NCI-H2227 (cell line): Measurements from ENCODE around the gene CLBA1.
"Not testable (repeated sequence)": the region's sequence is repeated elsewhere in the genome, so short reads cannot be mapped to it uniquely, and the experiment has no call there.

ENCODE experiments used
- DNase-seq: peaks from one replicate; lab custom pipeline; 2025; ENCODE audit not compliant: unreplicated experiment; lab: John Stamatoyannopoulos, UW

Gene CLBA1

DNA sequence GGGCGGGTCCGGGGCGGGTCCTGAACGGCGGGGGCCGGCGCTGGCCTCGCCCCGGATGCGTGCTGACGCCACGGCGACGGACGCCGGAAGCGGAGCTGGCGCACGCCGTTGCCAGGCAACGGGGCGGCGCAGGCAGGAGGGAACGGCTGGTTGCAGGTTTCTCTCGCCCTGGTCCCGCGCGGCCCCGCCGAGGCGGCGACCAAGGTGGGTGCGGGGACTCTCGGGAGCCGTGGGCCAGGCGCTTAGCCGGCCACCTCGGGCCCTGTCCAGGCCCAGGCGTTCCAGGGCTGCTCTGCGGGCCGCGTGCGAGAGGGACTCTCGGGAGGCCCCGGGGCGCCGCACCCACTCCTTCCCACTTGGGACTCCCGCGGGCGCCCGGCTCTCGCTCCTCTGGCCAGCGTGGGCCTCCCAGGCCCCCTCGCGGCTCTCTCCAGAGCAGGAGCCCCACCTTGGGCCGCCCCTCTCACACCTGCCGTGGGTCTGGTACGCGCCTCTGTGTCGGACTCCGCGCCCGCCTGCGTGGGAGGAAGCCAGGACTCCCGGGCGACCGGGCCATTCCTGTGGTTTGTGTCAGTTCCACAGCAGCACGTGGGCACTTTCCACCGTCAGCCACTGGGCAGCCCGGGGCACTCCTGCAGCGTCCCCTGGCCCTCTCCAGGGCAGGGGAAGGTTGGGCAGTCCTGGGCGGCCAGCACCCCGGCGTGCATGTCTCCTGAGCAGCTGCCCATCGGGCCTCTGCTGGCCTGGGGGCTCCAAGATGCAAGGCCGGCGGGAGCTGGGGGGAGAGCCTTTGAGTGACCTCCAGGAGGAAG is at the start of gene CLBA1:
Gene CLBA1 (plus strand): TSS at position 114 of the 812 bp plus-strand sequence. CDS start 644 bp downstream, at position 758.
- DNase-seq: peak; percentile 95

DNA sequence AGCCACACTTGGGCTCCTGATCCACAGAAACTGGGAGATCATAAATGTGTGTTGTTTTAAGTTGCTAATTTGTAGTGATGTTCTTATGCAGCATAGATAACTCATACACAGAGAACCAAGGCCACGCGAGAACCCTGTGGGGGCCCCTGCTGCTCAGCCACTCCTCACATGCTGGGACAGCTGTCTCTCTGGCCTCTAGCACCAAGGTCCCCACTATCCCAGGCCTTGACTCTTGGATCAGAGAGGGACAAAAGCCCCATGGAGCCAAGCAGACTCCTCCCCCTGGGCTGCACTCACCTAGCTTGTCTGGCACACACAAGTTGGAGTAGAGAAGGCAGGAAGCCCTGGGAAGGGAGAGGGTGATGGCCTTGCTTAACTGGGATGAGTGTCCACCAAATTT is 49.6 kb upstream of the CLBA1 start:
- DNase-seq: no peak

DNA sequence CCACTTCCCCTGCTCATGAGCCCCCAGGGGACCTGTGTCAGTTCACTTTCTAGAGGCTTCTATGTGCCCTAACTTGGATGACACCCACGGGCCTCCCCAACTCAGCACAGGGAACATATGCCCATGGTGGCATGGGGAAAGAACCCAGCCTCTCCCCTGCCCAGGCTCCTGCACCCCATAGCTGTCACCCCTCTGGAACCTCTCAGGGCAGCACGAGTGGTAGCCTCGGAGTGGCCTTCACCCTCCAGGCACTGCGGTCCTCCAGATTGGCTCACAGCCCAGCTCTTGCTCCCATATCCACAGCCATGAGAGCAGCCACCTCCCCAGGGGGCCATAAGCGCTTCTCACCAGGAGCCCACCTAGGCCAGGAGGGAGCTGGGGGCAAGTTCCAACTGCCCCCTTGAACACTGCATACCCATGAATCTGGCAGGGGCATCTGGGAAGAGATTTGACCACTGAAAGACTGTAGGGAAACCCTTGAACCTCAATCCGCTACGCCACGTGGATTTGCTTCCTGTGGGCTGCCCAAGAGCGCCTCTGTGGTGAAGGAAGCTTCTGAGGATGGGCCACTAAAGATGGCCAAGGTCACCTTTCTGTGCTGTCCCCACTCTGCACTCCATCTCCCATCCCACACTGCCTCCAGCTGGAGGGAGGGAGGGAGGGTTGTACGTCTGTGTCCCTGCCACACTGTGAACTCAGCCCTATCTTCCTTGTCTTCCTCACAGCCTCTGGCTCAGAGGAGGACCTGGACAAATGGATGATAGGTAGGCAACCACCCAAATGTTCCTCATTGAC is 49.0 kb upstream of the CLBA1 start:
- DNase-seq: no peak

DNA sequence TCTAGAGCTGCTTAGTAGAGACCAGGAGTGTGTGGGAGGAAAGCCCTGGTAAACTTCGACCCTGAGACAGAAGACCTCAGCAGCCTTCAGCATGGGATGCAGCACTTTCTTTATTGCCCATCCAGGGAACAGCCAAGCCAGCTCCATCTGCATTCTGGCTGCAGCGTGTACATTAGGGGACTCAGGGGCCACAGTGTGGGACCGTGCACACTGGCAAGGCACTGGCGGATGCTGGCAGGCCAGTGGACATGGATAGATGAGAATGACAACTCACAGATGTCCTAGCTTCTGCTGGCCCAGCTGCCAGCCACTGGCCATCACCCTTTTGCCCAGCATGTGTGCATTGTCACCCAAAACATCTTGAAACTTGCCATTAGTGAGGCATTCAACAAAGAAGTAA is 48.4 kb upstream of the CLBA1 start:
- DNase-seq: no peak

DNA sequence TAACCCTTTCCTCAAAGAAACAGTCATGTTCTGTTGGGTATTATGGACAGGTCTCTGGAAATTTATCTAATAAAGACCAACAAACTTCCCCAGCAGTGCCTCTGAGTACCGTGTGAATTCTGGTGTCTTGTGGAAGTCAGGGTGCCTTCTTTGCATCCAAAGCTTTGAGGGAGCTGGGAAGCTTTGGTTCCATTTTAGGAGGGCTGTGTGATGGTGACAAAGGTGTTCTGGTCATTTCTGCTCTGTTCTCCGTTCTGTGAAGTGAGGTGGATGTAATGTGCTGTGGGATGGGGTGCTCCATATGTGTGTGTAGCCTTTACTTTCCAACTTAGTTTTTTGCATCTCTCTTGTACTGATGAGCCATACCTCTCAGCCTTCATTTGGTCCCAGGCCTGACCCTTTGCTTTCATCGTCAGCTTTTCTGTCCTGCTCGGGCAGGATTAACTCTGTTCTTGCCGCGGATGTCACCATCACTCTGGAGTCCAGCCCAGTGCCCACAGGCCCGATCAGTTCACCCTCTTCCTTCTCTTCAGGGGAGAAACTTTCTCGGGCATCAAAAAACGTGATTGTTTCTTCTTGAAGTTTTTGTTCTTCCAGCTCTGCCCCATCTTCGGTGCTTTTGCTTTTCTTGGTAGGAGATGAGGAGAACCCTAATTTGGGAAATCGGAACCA is 47.8 kb upstream of the CLBA1 start:
- no peak for DNase-seq

DNA sequence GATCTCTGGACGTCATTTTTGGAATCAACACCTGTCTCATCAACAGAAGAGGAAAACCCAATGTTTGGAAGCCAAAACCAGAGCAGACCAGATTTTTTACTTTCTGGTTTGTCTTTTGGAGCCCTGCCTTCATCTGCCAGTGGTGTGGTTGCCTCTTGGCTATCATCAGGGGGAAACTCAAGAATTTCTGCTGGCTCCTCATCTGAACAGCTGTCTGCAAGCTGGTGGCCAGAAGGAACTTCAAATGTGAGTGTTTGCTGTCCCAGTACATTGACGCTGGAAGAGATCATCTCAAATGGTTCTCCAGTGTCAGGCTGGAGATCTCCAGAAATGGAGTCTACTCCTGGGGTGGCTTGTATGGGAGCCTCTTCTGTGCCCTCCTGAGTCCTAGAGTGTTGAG is 47.2 kb upstream of the CLBA1 start:
- DNase-seq: no peak

DNA sequence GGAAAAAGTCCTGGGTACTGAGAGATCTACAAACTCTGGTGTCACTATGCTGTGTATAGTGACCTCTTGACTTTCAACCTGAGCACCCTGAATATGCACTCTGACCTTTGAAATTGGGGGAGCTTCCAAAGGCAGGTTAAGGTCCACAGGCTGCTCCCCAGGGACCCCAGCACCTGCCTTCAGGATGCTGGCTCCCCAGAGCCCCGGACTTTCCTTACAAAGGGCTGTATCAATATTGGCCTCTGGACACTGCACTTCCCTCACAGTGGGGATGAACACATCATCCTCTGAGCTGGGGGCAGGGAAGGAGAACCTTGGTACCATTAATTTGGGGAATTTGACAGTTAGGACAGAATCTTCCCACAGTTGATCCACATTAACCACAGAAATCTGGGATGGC is 46.6 kb upstream of the CLBA1 start:
- DNase-seq: no peak

DNA sequence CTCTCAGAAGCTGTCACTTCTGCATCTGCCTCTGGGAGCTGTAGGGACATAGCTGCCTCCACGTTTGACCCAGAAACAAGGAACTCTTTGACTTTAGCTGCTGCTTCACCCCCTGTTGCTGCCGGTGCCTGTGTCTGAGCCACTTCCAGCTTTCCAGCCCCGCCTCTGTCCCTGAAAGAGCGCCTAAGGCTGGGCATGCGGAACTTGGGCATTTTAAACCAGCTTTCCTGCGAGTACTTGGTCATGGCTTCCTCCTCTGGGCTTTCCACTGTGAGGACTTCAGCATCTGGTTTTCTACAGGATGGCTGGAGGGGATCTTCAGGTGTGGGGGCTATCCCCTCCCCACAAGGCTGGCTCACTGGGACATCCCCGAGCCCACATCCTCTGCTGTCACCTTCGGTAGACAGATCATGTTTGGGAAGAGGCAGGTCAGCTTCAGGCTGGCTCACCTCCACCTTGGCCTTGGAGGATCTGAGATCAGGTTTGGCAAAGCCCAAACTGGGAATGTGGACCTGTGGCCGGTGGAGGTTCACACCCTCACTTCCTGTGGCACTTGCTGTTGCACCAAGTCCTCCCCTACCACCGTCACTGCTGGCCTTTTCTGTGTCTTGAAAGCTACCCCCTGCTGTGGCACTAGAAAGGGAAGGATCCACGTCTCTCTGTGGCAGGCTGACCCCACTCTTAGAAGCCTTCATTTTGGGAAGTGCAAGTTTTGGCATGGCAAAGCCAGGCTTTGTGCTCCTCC is 45.8 kb upstream of the CLBA1 start:
- DNase-seq: no peak

DNA sequence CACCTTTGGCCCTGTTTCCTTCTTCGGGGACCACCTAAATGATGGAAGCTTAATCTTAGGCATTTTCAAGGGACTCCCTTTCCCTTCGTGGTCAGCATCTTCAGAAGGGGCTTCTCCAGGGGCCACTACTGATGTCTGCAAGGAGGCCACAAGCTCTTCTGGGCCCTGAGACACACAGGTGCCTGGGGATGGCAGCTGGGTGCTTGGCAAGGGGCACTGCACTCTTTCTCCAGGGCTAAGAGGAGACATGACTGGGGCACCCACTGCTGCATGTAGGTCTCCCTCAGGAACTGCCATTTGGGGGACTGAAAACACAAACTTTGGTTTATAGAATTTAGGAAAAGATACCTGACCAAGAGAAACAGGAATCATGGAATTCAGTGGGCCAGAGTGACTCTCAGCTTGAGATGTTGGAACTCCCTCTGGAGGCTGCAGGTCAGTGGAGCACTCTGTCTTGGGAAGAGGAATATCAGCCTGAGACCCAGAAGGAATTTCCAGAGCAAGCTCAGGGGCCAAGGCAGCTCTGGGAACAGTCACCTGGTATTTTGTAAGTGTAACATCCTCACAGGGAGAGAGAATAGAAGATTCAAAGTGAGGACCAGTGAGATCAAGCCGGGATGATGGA is 45.0 kb upstream of the CLBA1 start:
- DNase-seq: no peak

DNA sequence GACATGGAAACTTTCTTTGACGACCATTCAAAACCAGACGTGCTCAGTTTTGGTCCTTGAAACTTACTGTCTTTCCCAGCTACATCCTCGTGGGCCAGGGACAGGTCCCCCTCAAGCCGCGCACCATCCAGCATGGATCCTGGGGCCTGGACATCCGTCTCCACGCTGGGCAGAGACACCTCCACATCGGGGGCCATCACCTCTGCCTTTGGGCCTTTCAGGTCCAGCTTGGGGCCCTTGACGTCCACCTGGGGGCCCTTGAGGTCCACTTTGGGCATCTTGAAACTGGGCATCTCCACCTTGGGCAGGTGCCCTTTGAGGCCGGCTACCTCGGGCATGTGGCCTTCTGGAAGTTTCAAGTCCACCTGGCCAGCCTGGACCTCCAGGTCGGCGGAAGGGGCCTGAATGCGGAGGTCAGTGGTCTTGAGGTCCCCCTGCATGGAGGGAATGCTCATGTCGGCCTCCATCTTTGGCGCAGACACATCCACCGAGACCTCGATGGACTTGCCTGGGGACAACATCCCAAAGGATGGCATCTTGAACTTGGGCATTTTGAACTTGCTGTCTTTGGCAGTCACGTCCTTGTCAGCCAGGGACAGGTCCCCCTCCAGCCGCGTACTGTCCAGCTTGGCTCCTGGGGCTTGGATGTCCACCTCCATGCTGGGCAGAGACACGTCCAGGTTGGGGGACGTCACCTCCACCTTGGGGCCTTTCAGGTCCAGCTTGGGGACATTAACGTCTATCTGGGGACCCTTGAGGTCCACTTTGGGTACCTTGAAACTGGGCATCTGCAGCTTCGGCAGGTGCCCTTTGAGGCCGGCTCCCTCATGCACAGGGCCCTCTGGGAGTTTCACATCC is 43.9 kb upstream of the CLBA1 start:
- DNase-seq: no peak

DNA sequence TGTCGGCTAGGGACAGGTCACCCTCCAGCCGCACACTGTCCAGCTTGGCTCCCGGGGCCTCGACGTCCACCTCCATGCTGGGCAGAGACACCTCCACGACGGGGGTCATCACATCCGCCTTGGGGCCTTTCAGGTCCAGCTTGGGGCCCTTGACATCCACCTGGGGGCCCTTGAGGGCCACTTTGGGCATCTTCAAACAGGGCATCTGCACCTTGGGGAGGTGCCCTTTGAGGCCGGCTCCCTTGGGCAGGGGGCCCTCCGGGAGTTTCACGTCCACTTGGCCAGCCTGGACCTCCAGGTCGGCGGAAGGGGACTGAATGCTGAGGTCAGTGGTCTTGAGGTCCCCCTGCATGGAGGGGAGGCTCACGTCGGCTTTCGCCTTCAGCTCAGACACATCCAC is 43.0 kb upstream of the CLBA1 start:
- no peak for DNase-seq

DNA sequence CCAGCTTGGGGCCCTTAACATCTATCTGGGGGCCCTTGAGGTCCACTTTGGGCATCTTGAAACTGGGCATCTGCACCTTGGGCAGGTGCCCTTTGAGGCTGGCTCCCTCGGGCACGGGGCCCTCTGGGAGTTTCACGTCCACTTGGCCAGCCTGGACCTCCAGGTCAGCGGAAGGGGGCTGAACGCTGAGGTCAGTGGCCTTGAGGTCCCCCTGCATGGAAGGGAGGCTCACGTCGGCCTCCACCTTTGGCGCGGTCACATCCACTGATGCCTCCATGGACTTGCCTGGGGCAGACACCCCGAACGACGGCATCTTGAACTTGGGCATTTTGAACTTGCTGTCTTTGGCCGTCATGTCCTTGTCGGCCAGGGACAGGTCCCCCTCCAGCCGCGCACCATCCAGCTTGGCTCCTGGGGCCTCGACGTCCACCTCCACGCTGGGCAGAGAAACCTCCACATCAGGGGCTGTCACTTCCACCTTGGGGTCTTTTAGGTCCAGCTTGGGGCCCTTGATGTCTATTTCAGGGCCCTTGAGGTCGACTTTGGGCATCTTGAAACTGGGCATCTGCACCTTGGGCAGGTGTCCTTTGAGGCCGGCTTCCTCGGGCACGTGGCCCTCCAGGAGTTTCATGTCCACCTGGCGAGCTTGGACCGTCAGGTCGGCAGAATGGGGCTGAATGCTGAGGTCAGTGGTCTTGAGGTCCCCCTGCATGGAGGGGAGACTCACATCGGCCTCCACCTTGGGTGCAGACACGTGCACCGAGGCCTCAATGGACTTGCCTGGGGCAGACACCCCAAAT is 42.2 kb upstream of the CLBA1 start:
- DNase-seq: not testable (repeated sequence)

DNA sequence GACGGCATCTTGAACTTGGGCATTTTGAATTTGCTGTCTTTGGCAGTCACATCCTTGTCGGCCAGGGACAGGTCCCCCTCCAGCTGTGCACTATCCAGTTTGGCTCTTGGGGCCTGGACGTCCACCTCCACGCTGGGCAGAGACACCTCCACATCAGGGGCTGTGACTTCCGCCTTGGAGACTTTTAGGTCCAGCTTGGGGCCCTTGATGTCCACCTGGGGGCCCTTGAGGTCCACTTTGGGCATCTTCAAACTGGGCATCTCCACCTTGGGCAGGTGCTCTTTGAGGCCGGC is 41.6 kb upstream of the CLBA1 start:
- DNase-seq: not testable (repeated sequence)

DNA sequence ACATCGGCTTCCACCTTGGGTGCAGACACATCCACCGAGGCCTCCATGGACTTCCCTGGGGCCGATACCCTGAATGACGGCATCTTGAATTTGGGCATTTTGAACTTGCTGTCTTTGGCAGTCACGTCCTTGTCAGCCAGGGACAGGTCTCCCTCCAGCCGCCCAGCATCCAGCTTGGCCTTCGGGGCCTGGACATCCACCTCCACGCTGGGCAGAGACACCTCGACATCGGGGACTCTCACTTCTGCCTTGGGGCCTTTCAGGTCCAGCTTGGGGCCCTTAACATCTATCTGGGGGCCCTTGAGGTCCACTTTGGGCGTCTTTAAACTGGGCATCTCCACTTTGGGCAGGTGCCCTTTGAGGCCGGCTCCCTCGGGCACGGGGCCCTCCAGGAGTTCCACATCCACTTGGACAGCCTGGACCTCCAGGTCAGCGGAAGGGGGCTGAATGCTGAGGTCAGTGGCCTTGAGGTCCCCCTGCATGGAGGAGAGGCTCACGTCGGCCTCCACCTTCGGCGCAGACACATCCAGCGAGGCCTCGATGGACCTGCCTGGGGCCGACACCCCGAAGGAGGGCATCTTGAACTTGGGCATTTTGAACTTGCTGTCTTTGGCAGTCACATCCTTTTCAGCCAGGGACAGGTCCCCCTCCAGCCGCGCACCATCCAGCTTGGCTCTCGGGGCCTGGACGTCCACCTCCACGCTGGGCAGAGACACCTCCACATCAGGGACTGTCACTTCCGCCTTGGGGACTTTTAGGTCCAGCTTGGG is 41.0 kb upstream of the CLBA1 start:
- not testable (repeated sequence) for DNase-seq

DNA sequence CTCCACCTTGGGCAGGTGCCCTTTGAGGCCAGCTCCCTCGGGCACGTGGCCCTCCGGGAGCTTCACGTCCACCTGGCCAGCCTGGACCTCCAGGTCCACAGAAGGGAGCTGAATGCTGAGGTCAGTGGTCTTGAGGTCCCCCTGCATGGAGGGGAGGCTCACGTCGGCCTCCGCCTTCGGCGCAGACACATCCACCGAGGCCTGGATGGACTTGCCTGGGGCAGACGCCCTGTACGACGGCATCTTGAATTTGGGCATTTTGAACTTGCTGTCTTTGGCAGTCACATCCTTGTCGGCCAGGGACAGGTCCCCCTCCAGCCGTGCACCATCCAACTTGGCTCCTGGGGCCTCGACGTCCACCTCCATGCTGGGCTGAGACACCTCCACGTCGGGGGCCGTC is 40.3 kb upstream of the CLBA1 start:
- DNase-seq: not testable (repeated sequence)

DNA sequence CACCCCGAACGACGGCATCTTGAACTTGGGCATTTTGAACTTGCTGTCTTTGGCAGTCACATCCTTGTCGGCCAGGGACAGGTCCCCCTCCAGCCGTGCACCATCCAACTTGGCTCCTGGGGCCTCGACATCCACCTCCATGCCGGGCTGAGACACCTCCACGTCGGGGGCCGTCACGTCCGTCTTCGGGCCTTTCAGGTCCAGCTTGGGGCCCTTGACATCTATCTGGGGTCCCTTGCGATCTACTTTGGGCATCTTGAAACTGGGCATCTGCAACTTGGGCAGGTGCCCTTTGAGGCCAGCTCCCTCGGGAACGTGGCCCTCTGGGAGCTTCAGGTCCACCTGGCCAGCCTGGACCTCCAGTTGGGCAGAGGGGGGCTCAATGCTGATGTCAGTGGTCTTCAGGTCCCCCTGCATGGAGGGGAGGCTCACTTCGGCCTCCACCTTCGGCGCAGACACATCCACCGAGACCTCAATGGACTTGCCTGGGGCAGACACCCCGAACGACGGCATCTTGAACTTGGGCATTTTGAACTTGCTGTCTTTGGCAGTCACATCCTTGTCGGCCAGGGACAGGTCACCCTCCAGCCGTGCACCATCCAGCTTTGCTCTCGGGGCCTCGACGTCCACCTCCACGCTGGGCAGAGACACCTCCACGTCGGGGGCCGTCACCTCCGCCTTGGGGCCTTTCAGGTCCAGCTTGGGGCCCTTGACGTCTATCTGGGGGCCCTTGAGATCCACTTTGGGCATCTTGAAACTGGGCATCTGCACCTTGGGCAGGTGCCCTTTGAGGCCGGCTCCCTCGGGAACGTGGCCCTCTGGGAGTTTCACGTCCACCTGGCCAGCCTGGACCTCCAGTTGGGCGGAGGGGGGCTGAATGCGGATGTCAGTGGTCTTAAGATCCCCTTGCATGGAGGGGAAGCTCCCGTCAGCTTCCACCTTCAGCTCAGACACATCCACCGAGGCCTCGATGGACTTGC is 39.3 kb upstream of the CLBA1 start:
- DNase-seq: not testable (repeated sequence)

DNA sequence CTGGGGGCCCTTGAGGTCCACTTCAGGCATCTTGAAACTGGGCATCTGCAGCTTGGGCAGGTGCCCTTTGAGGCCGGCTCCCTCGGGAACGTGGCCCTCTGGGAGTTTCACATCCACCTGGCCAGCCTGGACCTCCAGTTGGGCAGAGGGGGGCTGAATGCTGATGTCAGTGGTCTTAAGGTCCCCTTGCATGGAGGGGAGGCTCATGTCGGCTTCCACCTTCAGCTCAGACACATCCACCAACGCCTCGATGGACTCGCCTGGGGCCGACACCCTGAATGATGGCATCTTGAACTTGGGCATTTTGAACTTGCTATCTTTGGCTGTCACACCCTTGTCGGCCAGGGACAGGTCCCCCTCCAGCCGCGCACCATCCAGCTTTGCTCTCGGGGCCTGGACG is 38.4 kb upstream of the CLBA1 start:
- DNase-seq: not testable (repeated sequence)
